ENCODE results near the gene ASB7. TPM values are rescaled to one million over a fixed set of nuclear protein-coding genes. Genes with fewer than 3 reads are reported as not detected.
"Not testable (repeated sequence)": the region's sequence is repeated elsewhere in the genome, so short reads cannot be mapped to it uniquely, and the experiment has no call there.

The ASB7 gene
- total RNA-seq, 3 donors from 2014 or later (not counting 1 experiment from before 2014, with no cell fraction given), result 16.1 to 23.1 (median 20.5) TPM

DNA sequence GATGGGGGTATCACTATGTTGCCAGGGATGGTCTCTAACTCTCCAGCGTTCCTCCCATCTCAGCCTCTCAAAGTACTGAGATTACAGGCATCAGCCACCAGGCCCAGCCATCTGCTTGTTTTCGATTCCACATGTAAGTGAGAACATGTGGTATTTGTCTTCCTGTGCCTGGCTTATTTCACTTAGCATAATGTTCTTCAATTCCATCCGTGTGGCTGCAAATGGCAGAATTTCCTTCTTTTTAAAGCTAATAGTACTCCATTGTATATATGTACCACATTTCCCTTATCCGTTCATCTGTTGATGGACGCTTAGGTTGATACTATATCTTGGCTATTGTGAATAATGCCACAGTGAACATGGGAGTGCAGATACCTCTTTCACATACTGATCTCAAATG, 70.6 kb downstream of the ASB7 start:
- ATAC-seq (no peak), DNase-seq (no peak)
- Histone ChIP-seq H3K4me1 (ENCODE audit: control insufficient read depth, insufficient read depth, low read length) (no peaks in the 10 kb centered on the region), H3K9me3 (ENCODE audit: control insufficient read depth, insufficient read depth, low read length) (no peaks in the 10 kb centered on the region), H3K36me3 (ENCODE audit: control insufficient read depth, insufficient read depth, low read length) (no peaks in the 10 kb centered on the region), H3K27ac (ENCODE audit: low read length) (no peak overlapping the region), H3K4me3 (ENCODE audit: low read length) (no peak overlapping the region), H3K27me3 (ENCODE audit: control insufficient read depth, insufficient read depth, low read length) (no peaks in the 10 kb centered on the region)
- Mint-ChIP-seq H3K27me3 (ENCODE audit: low read depth in 2 of 2) (peaks cover 19 to 20% of the 10 kb centered on the region in 2 donors), H3K36me3 (no peaks in the 10 kb centered on the region), H3K9me3 (no peaks in the 10 kb centered on the region), H3K4me3 (no peak overlapping the region), H3K4me1 (no peaks in the 10 kb centered on the region), H3K27ac (no peak overlapping the region)
- no peak for TF ChIP-seq CTCF (IDR thresholded peaks at IDR 0.05)
- intact Hi-C loops (cut with micrococcal nuclease), result no loop called here
- 69% methylated on average over 3 of the region's 5 CpGs for WGBS (ENCODE audit: insufficient coverage)

DNA sequence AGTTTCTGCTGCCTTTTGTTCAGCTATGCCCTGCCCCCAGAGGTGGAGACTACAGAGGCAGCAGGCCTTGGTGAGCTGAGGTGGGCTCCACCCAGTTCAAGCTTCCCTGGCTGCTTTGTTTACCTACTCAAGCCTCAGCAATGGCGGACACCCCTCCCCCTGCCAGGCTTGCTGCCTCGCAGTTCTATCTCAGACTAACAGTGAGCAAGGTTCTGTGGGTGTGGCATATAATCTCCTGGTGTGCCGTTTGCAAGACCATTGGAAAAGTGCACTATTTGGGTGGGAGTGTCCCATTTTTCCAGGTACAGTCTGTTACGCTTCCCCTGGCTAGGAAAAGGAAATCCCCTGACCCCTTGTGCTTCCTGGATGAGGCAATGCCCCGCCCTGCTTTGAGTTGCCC, 76.8 kb downstream of the ASB7 start:
- peaks cover 18 to 22% of the 10 kb centered on the region in 2 donors for H3K27me3 Mint-ChIP-seq (ENCODE audit: low read depth in 2 of 2)
- ATAC-seq; H3K27ac ChIP-seq (ENCODE audit: low read length); H3K9me3 Mint-ChIP-seq; H3K27me3 ChIP-seq (ENCODE audit: control insufficient read depth, insufficient read depth, low read length); H3K36me3 Mint-ChIP-seq; H3K4me3 ChIP-seq (ENCODE audit: low read length); H3K27ac Mint-ChIP-seq; DNase-seq; H3K9me3 ChIP-seq (ENCODE audit: control insufficient read depth, insufficient read depth, low read length); H3K36me3 ChIP-seq (ENCODE audit: control insufficient read depth, insufficient read depth, low read length); H3K4me3 Mint-ChIP-seq; intact Hi-C loops (cut with micrococcal nuclease): not testable (repeated sequence)
- H3K4me1 ChIP-seq (ENCODE audit: control insufficient read depth, insufficient read depth, low read length), result peaks cover 11% of the 10 kb centered on the region
- 83% methylated on average over 4 of the region's 5 CpGs for WGBS (ENCODE audit: insufficient coverage)
- H3K4me1 Mint-ChIP-seq, result peaks cover 5 to 12% of the 10 kb centered on the region in 2 donors

DNA sequence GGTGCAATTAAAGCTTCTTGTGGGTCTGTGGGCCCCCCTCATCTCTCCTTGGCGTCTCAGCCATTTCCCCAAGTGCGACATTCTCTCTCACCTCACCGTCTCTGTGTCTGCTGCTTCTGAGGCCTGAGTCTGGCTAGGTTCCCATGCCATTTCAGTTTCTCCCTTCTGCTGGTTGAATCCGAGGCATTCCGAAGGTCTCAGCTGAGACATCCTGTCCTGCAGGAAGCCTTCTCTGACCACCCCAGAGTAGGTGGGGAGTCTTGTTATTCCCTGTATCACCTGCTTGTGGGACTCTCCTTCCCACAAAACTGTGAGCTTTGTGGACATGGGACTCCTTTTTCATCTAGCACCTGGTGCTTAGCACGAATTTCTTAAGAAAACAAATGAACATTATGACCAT, 78.3 kb downstream of the ASB7 start:
- Mint-ChIP-seq H3K27me3 (ENCODE audit: low read depth in 2 of 2) (peaks cover 16 to 18% of the 10 kb centered on the region in 2 donors), H3K4me3 (no peak overlapping the region), H3K9me3 (no peaks in the 10 kb centered on the region), H3K36me3 (no peaks in the 10 kb centered on the region), H3K4me1 (peaks cover 5 to 12% of the 10 kb centered on the region in 2 donors), H3K27ac (no peak overlapping the region)
- intact Hi-C loops (cut with micrococcal nuclease), result no loop called here
- Histone ChIP-seq H3K27ac (ENCODE audit: low read length) (no peak overlapping the region), H3K4me3 (ENCODE audit: low read length) (no peak overlapping the region), H3K9me3 (ENCODE audit: control insufficient read depth, insufficient read depth, low read length) (no peaks in the 10 kb centered on the region), H3K27me3 (ENCODE audit: control insufficient read depth, insufficient read depth, low read length) (no peaks in the 10 kb centered on the region), H3K4me1 (ENCODE audit: control insufficient read depth, insufficient read depth, low read length) (peaks cover 11% of the 10 kb centered on the region), H3K36me3 (ENCODE audit: control insufficient read depth, insufficient read depth, low read length) (no peaks in the 10 kb centered on the region)
- no peak for ATAC-seq
- TF ChIP-seq CTCF (IDR thresholded peaks at IDR 0.05), result no peak
- 84% methylated on average over 6 of the region's 6 CpGs for WGBS (ENCODE audit: insufficient coverage)
- no peak for DNase-seq

DNA sequence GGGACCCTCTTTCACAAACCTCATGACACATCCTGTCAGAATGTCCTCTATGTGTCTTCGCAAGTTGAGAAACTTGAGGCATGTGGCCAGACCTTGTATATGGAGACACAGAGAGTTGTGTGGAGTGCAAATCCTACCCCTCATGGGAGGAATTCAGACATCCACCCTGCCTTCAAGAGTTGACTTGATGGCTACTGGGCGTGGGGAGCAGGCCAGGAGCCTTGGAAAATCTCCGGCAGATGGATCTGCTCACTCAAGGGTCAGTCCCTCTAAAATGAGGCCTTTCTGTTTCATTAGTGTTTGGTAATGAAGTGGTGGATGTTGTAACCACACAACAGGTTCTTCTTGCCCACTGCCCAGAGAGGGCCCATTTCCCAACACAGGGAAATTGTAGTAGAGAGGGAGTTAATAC, 79.0 kb downstream of the ASB7 start:
- intact Hi-C loops (cut with micrococcal nuclease), result no loop called here
- no peak overlapping the region for H3K27ac Mint-ChIP-seq
- TF ChIP-seq CTCF (IDR thresholded peaks at IDR 0.05), result no peak

More for the DNA sequence above, 79.0 kb downstream of the ASB7 start:
- H3K4me1 ChIP-seq (ENCODE audit: control insufficient read depth, insufficient read depth, low read length), result peaks cover 11% of the 10 kb centered on the region
- H3K27ac ChIP-seq (ENCODE audit: low read length), result no peak overlapping the region
- no peaks in the 10 kb centered on the region for H3K36me3 ChIP-seq (ENCODE audit: control insufficient read depth, insufficient read depth, low read length)
- H3K27me3 Mint-ChIP-seq (ENCODE audit: low read depth in 2 of 2), result peaks cover 10 to 13% of the 10 kb centered on the region in 2 donors
- DNase-seq (no peak), ATAC-seq (no peak)
- peaks cover 5 to 12% of the 10 kb centered on the region in 2 donors for H3K4me1 Mint-ChIP-seq
- no peak overlapping the region for H3K4me3 ChIP-seq (ENCODE audit: low read length)
- H3K4me3 Mint-ChIP-seq, result no peak overlapping the region
- 95% methylated on average over 3 of the region's 3 CpGs for WGBS (ENCODE audit: insufficient coverage)
- H3K9me3 Mint-ChIP-seq, result no peaks in the 10 kb centered on the region
- H3K36me3 Mint-ChIP-seq, result no peaks in the 10 kb centered on the region
- no peaks in the 10 kb centered on the region for H3K27me3 ChIP-seq (ENCODE audit: control insufficient read depth, insufficient read depth, low read length)
- H3K9me3 ChIP-seq (ENCODE audit: control insufficient read depth, insufficient read depth, low read length), result no peaks in the 10 kb centered on the region

Data from natural killer cell (primary cell).